Peyer's patch (tissue), 4 donors: Measurements from ENCODE around the gene THAP5.

Source experiments
- CTCF ChIP-seq, 6 experiments: fragments of 450-650 bp in 4 of 6; fragments of 200-600 bp in 2 of 6; sonication (generic) in 1 of 6; IDR thresholded peaks; one replicate each; pipeline ENCODE4 v1.5.1; 2017 to 2019; ENCODE audit warnings: antibody characterized with exemption in 6 of 6, mild to moderate bottlenecking in 3 of 6, moderate library complexity in 1 of 6
- POLR2A ChIP-seq, 2 donors: fragments of 450-650 bp; IDR thresholded peaks; one replicate each; pipeline ENCODE4 v1.5.1; 2017; ENCODE audit warnings: antibody characterized with exemption in 2 of 2, mild to moderate bottlenecking in 2 of 2, moderate library complexity in 2 of 2

- no peak for TF ChIP-seq CTCF (IDR thresholded peaks at IDR 0.05)
- TF ChIP-seq POLR2A (IDR thresholded peaks at IDR 0.05): no peak
Measured at GRCh38 chr7:108603656-108604306, 34.3 kb upstream of the THAP5 start.
